DND-41 (cell line): Measurements from ENCODE around the gene BABAM1.

ENCODE experiments used
- EZH2 ChIP-seq: IDR thresholded peaks from 3 replicates; pipeline ENCODE4 v1.6.1; 2012; ENCODE audit warnings: borderline replicate concordance, low read depth, mild to moderate bottlenecking, moderate library complexity, low read length, inconsistent platforms; ENCODE audit not compliant: severe bottlenecking
- TF ChIP-seq, protein P1 (sequence below): IDR thresholded peaks from 2 replicates; pipeline ENCODE4 v1.5.1; 2012; ENCODE audit warnings: borderline replicate concordance, low read length, moderate library complexity, mild to moderate bottlenecking; ENCODE audit not compliant: poor library complexity, severe bottlenecking; ENCODE audit errors: extremely low read depth

DNA sequence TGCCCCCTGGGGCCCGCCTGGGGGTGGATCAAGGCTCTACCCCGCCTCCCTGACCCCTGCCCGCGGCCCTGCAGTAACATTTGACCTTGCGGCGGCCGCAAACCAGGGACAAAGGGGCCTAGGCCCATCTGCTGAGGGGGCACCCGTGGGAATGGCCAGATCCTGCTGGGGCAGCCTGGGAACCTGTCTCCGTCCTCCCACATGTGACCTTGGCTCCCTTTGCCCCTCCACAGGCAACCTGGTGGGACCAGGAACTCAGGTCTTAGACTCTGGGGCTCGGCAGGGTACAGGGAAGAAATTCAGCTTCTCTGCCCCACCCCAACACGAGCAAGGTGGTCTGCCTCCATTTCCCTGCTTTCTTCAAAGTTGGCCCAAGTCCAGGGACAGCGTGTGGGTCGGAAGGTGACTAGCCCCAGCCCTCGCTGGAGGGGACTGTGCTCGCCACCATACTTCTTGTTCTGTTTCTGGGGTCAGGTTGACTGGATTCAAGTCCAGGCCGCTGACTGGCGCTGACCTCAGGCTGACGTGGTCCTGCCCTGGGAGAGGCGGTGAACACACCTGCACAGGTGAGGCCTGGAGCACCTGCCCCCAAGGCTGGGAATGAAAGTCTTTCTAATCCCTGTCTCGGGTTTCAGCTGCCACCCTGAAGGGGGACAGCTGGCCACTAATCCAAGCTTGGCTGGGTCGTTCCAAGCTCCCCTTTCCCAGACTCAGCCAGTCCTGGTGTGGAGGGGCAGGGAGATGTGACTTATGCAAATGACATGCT, 19.0 kb upstream of the BABAM1 start:
- TF ChIP-seq, protein P1, sequence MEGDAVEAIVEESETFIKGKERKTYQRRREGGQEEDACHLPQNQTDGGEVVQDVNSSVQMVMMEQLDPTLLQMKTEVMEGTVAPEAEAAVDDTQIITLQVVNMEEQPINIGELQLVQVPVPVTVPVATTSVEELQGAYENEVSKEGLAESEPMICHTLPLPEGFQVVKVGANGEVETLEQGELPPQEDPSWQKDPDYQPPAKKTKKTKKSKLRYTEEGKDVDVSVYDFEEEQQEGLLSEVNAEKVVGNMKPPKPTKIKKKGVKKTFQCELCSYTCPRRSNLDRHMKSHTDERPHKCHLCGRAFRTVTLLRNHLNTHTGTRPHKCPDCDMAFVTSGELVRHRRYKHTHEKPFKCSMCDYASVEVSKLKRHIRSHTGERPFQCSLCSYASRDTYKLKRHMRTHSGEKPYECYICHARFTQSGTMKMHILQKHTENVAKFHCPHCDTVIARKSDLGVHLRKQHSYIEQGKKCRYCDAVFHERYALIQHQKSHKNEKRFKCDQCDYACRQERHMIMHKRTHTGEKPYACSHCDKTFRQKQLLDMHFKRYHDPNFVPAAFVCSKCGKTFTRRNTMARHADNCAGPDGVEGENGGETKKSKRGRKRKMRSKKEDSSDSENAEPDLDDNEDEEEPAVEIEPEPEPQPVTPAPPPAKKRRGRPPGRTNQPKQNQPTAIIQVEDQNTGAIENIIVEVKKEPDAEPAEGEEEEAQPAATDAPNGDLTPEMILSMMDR = no peak
- TF ChIP-seq EZH2 = no peak
